ENCODE measurements around the gene MVB12B.

DNA sequence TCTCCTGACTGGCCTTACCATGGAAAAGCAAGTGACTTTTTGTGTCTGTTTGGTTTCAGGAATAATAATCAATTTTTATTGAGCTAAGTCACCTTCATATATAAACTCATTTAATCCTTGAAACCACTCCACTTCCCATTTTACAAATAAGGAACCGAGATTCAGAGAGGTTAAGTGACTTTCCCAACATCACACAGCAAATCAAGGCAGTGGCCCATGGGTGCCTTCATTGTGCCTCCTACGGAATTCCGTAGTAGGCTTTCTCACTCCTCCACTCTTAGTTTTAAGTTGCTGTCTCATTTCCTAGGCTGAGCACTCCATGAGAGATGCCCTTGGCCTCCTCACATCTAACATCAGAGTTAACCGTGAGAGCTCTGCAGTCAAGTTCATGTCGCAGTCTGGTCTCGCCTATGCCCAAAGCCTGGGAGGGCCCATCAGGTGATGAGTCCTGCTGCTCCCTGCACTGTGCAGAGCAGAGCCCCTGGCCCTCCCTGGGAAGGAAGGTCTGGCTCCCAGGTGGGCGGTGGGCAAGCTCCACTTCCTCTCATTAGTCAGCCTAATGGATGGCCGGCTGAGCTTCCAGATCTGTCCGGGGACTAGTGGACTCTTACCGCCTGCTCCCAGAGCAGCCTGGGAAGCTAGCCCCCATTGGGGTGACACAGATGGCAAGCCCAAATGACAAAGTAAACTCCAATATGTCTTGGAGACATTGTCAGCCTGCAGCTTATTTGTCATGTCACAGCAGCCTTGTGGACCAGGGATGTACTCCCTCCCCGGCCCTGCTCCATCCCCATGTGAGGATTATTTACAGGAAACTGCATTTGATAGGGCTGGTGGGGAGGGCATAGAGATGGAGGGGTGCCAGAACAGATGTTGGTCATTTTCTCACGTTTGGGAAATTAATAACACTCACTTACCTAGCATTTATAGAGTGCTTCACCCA is 123.4 kb downstream of the MVB12B start:
- TF ChIP-seq, protein P1, sequence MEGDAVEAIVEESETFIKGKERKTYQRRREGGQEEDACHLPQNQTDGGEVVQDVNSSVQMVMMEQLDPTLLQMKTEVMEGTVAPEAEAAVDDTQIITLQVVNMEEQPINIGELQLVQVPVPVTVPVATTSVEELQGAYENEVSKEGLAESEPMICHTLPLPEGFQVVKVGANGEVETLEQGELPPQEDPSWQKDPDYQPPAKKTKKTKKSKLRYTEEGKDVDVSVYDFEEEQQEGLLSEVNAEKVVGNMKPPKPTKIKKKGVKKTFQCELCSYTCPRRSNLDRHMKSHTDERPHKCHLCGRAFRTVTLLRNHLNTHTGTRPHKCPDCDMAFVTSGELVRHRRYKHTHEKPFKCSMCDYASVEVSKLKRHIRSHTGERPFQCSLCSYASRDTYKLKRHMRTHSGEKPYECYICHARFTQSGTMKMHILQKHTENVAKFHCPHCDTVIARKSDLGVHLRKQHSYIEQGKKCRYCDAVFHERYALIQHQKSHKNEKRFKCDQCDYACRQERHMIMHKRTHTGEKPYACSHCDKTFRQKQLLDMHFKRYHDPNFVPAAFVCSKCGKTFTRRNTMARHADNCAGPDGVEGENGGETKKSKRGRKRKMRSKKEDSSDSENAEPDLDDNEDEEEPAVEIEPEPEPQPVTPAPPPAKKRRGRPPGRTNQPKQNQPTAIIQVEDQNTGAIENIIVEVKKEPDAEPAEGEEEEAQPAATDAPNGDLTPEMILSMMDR (conservative IDR thresholded peaks at IDR 0.05; ENCODE audit: low read depth, low read length) = no peak
- TF ChIP-seq FOS (IDR thresholded peaks at IDR 0.05; ENCODE audit: low read depth, low read length) = no peak
- TF ChIP-seq POLR2A (IDR thresholded peaks at IDR 0.05; ENCODE audit: low read depth, low read length) = no peak
- TF ChIP-seq MAFK (IDR thresholded peaks at IDR 0.05; ENCODE audit: low read depth, low read length) = no peak
- no peak for TF ChIP-seq RFX5 (IDR thresholded peaks at IDR 0.05; ENCODE audit: low read depth, low read length)
- no peak for TF ChIP-seq CEBPB (IDR thresholded peaks at IDR 0.05; ENCODE audit: low read depth, low read length)
- TF ChIP-seq RAD21 (IDR thresholded peaks at IDR 0.05; ENCODE audit: low read length) = no peak
- TF ChIP-seq CHD1 (IDR thresholded peaks at IDR 0.05; ENCODE audit: low read depth, low read length) = no peak
- TF ChIP-seq BHLHE40 (IDR thresholded peaks at IDR 0.05; ENCODE audit: low read depth, low read length) = no peak
- TF ChIP-seq SMC3 (IDR thresholded peaks at IDR 0.05; ENCODE audit: low read depth, low read length) = no peak
- TF ChIP-seq, protein P2, sequence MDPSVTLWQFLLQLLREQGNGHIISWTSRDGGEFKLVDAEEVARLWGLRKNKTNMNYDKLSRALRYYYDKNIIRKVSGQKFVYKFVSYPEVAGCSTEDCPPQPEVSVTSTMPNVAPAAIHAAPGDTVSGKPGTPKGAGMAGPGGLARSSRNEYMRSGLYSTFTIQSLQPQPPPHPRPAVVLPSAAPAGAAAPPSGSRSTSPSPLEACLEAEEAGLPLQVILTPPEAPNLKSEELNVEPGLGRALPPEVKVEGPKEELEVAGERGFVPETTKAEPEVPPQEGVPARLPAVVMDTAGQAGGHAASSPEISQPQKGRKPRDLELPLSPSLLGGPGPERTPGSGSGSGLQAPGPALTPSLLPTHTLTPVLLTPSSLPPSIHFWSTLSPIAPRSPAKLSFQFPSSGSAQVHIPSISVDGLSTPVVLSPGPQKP (IDR thresholded peaks at IDR 0.05; ENCODE audit: borderline replicate concordance, low read depth, low read length) = no peak
